H9 (cell line): ENCODE results near the gene SLC35A2. TPM values are rescaled to one million over a fixed set of nuclear protein-coding genes. Genes with fewer than 3 reads are reported as not detected.

Experiments
- DNase-seq: peaks from one replicate; pipeline ENCODE4 v3.0.0-alpha.2; 2017
- H2AFZ ChIP-seq: one replicate; pipeline ENCODE4 v1.6.1; 2013; ENCODE audit warnings: mild to moderate bottlenecking, low read length, control low read depth, moderate library complexity
- H2AK5ac ChIP-seq: 2 replicates; pipeline ENCODE4 v1.6.1; 2013; ENCODE audit warnings: low read length, control low read depth, mixed read lengths; ENCODE audit not compliant: insufficient read length
- H2BK120ac ChIP-seq: one replicate; pipeline ENCODE4 v1.6.1; 2013; ENCODE audit warnings: low read depth, mild to moderate bottlenecking, low read length, control low read depth, inconsistent platforms; ENCODE audit not compliant: poor library complexity, severe bottlenecking
- H2BK12ac ChIP-seq: 2 replicates; pipeline ENCODE4 v1.6.1; 2013; ENCODE audit warnings: low read length, control low read depth, mixed read lengths, low read depth; ENCODE audit not compliant: insufficient read length
- H2BK15ac ChIP-seq: 2 replicates; pipeline ENCODE4 v1.6.1; 2013; ENCODE audit warnings: low read depth, low read length, control low read depth
- H2BK20ac ChIP-seq: one replicate; pipeline ENCODE4 v1.6.1; 2013; ENCODE audit warnings: low read depth, mild to moderate bottlenecking, low read length, control low read depth, inconsistent platforms; ENCODE audit not compliant: poor library complexity, severe bottlenecking
- H2BK5ac ChIP-seq: 2 replicates; pipeline ENCODE4 v1.6.1; 2013; ENCODE audit warnings: low read length, control low read depth, mixed read lengths; ENCODE audit not compliant: insufficient read length
- H3K14ac ChIP-seq: 2 replicates; pipeline ENCODE4 v1.6.1; 2013; ENCODE audit warnings: low read length, control low read depth; ENCODE audit not compliant: insufficient read depth
- H3K18ac ChIP-seq: 2 replicates; pipeline ENCODE4 v1.6.1; 2013; ENCODE audit warnings: low read depth, mild to moderate bottlenecking, mixed read lengths, low read length, control low read depth; ENCODE audit not compliant: insufficient read length
- H3K23ac ChIP-seq: 2 replicates; pipeline ENCODE4 v1.6.1; 2013; ENCODE audit warnings: low read length, control low read depth, mixed read lengths, low read depth; ENCODE audit not compliant: insufficient read length
- H3K23me2 ChIP-seq: 2 replicates; pipeline ENCODE4 v1.6.1; 2013; ENCODE audit warnings: low read depth, mild to moderate bottlenecking, mixed read lengths, low read length, control low read depth; ENCODE audit not compliant: insufficient read length, poor library complexity, severe bottlenecking
- H3K27ac ChIP-seq: 2 replicates; pipeline ENCODE4 v1.5.1; 2013; ENCODE audit warnings: low read length, control low read depth, mixed read lengths, low read depth; ENCODE audit not compliant: insufficient read length
- H3K27me3 ChIP-seq: 2 replicates; pipeline ENCODE4 v1.6.1; 2013; ENCODE audit warnings: low read length, control low read depth, inconsistent platforms; ENCODE audit not compliant: insufficient read depth
- H3K4ac ChIP-seq: 2 replicates; pipeline ENCODE4 v1.6.1; 2013; ENCODE audit warnings: low read depth, mild to moderate bottlenecking, control low read depth, inconsistent platforms, low read length, moderate library complexity
- H3K4me1 ChIP-seq: 2 replicates; pipeline ENCODE4 v1.6.1; 2013; ENCODE audit warnings: low read length, control low read depth, inconsistent platforms; ENCODE audit not compliant: insufficient read depth
- H3K4me2 ChIP-seq: 2 replicates; pipeline ENCODE4 v1.6.1; 2013; ENCODE audit warnings: low read length, control low read depth, mixed read lengths; ENCODE audit not compliant: insufficient read length, insufficient read depth
- H3K56ac ChIP-seq: 2 replicates; pipeline ENCODE4 v1.6.1; 2013; ENCODE audit warnings: low read depth, mild to moderate bottlenecking, mixed read lengths, low read length, control low read depth; ENCODE audit not compliant: insufficient read length
- H3K79me1 ChIP-seq: 2 replicates; pipeline ENCODE4 v1.6.1; 2013; ENCODE audit warnings: low read depth, mild to moderate bottlenecking, moderate library complexity, low read length, control low read depth, inconsistent platforms; ENCODE audit not compliant: insufficient read depth, poor library complexity, severe bottlenecking
- H3K79me2 ChIP-seq: 2 replicates; pipeline ENCODE4 v1.6.1; 2013; ENCODE audit warnings: low read length, control low read depth, inconsistent platforms; ENCODE audit not compliant: insufficient read depth
- H3K9ac ChIP-seq: 2 replicates; pipeline ENCODE4 v1.6.1; 2013; ENCODE audit warnings: low read length, control low read depth, mixed read lengths; ENCODE audit not compliant: insufficient read length; ENCODE audit errors: extremely low read depth
- H3K9me3 ChIP-seq: one replicate; pipeline ENCODE4 v1.6.1; 2013; ENCODE audit warnings: low read depth, low read length, inconsistent platforms; ENCODE audit not compliant: control insufficient read depth
- H3T11ph ChIP-seq: one replicate; pipeline ENCODE4 v1.6.1; 2013; ENCODE audit warnings: mild to moderate bottlenecking, low read length, control low read depth, inconsistent platforms
- H4K20me1 ChIP-seq: one replicate; pipeline ENCODE4 v1.6.1; 2013; ENCODE audit not compliant: control insufficient read depth, insufficient read length, insufficient read depth
- H4K5ac ChIP-seq: 2 replicates; pipeline ENCODE4 v1.6.1; 2013; ENCODE audit warnings: low read depth, mild to moderate bottlenecking, mixed read lengths, low read length, control low read depth; ENCODE audit not compliant: insufficient read length
- H4K8ac ChIP-seq: replicated peaks from 2 replicates; pipeline ENCODE4 v1.6.1; 2013; ENCODE audit warnings: low read length, control low read depth, mixed read lengths, low read depth; ENCODE audit not compliant: insufficient read length
- H4K91ac ChIP-seq: 2 replicates; pipeline ENCODE4 v1.6.1; 2013; ENCODE audit warnings: low read depth, mild to moderate bottlenecking, moderate library complexity, mixed read lengths, low read length, control low read depth; ENCODE audit not compliant: insufficient read length
- H3K27ac Mint-ChIP-seq, 3 experiments: 2 replicates in 2 of 3; 3 replicates in 1 of 3; pipeline ENCODE4 v1.8.0; 2020 to 2021; ENCODE audit warnings: mixed read lengths in 3 of 3, mild to moderate bottlenecking in 1 of 3, moderate library complexity in 1 of 3
- H3K27me3 Mint-ChIP-seq: 2 replicates; pipeline ENCODE4 v1.8.0; 2021; ENCODE audit warnings: low read depth, mild to moderate bottlenecking, moderate library complexity, mixed read lengths
- H3K36me3 Mint-ChIP-seq, 3 experiments: 2 replicates in 2 of 3; 3 replicates in 1 of 3; pipeline ENCODE4 v1.8.0; 2020 to 2021; ENCODE audit warnings: low read depth in 3 of 3, mixed read lengths in 3 of 3; ENCODE audit not compliant: insufficient read depth in 1 of 3
- H3K4me1 Mint-ChIP-seq, 2 experiments: 2 replicates each; pipeline ENCODE4 v1.8.0; 2020; ENCODE audit warnings: mixed read lengths in 2 of 2
- H3K4me3 Mint-ChIP-seq, 2 experiments: 2 replicates in 1 of 2; 3 replicates in 1 of 2; pipeline ENCODE4 v1.8.0; 2020 to 2021; ENCODE audit warnings: mild to moderate bottlenecking in 2 of 2, mixed read lengths in 2 of 2, moderate library complexity in 1 of 2
- H3K9me3 Mint-ChIP-seq, 2 experiments: 2 replicates in 1 of 2; 3 replicates in 1 of 2; pipeline ENCODE4 v1.8.0; 2020; ENCODE audit warnings: mild to moderate bottlenecking in 2 of 2, mixed read lengths in 2 of 2, moderate library complexity in 1 of 2
- CTCF ChIP-seq: fragments of 200-600 bp; sonication (generic); conservative IDR thresholded peaks from 3 replicates; pipeline ENCODE4 v1.8.0; 2021; ENCODE audit warnings: antibody characterized with exemption, mild to moderate bottlenecking
- WGBS: extraction: QIAGEN DNeasy Blood & Tissue Kit; methylation state at CpG from one replicate; pipeline ENCODE4 v1.1.7; 2013; ENCODE audit warnings: missing lambda C conversion rate, low lambda C conversion rate, mixed read lengths; ENCODE audit not compliant: insufficient read length; ENCODE audit errors: extremely low coverage; 5-methylcytosine and 5-hydroxymethylcytosine counted together
- total RNA-seq: library from RNA; stranded (reverse); gene quantifications from 2 replicates; pipeline ENCODE4 v1.2.1, GENCODE V29; 2021

Gene SLC35A2
- total RNA-seq, 1 experiment from 2014 or later, result 32.9 TPM

GRCh38 chrX:48958635-48959094, 47.2 kb upstream of the SLC35A2 start:
- no peak overlapping the region for H2BK20ac ChIP-seq
- no peaks in the 10 kb centered on the region for H3K27me3 ChIP-seq
- no peak overlapping the region for H4K5ac ChIP-seq
- DNase-seq, result no peak
- Mint-ChIP-seq H3K27ac (peak overlapping the region; percentile 59 to 95 (median 93); a peak in 4 of 7 replicates), H3K36me3 (peaks cover 17 to 47% (median 29%) of the 10 kb centered on the region in 3 experiments), H3K9me3 (peaks cover 73 to 75% of the 10 kb centered on the region in 2 experiments), H3K4me1 (peaks cover 0 to 16% of the 10 kb centered on the region in 2 experiments; a peak in 2 of 4 replicates), H3K27me3 (peaks cover 1% of the 10 kb centered on the region), H3K4me3 (peak overlapping the region; percentile 97 to 99)
- H3K4me2 ChIP-seq, result peak overlapping the region; percentile 86
- H3T11ph ChIP-seq, result no peak overlapping the region
- H3K18ac ChIP-seq, result no peak overlapping the region
- H3K27ac ChIP-seq, result no peak overlapping the region
- no peak overlapping the region for H2BK5ac ChIP-seq
- H3K4ac ChIP-seq, result no peak overlapping the region
- H3K23me2 ChIP-seq, result peaks cover 6% of the 10 kb centered on the region
- peak overlapping the region; percentile 22 for H2BK12ac ChIP-seq
- H4K91ac ChIP-seq, result no peak overlapping the region
- peaks cover 18% of the 10 kb centered on the region; the same call in 1 of the 2 replicates for H3K79me2 ChIP-seq
- H3K14ac ChIP-seq, result 0 out of 2 replicates have a peak overlapping the region, but pooled peaks have one; percentile 47
- TF ChIP-seq CTCF, result no peak
- no peaks in the 10 kb centered on the region for H3K9me3 ChIP-seq
- H2AK5ac ChIP-seq, result no peak overlapping the region
- peaks cover 3% of the 10 kb centered on the region for H4K20me1 ChIP-seq
- no peak overlapping the region for H3K23ac ChIP-seq
- H3K4me1 ChIP-seq, result peaks cover 2% of the 10 kb centered on the region; the same call in 1 of the 2 replicates
- H3K9ac ChIP-seq, result peak overlapping the region; percentile 87
- H3K79me1 ChIP-seq, result peaks cover 16% of the 10 kb centered on the region
- H2BK15ac ChIP-seq, result no peak overlapping the region
- WGBS, result no CpG with 5 or more reads among the region's 21 CpGs
- no peak overlapping the region for H2BK120ac ChIP-seq
- H3K56ac ChIP-seq, result no peak overlapping the region
- no peak overlapping the region for H4K8ac ChIP-seq
- H2AFZ ChIP-seq, result no peak overlapping the region
